Peyer's patch (tissue), 4 donors: ENCODE results near the gene FBXO21.

Experiments used
- POLR2A ChIP-seq, 2 donors: fragments of 450-650 bp; IDR thresholded peaks; one replicate each; pipeline ENCODE4 v1.5.1; 2017; ENCODE audit warnings: antibody characterized with exemption in 2 of 2, mild to moderate bottlenecking in 2 of 2, moderate library complexity in 2 of 2
- TF ChIP-seq, protein P1 (sequence below), 6 experiments: fragments of 450-650 bp in 4 of 6; fragments of 200-600 bp in 2 of 6; sonication (generic) in 1 of 6; IDR thresholded peaks; one replicate each; pipeline ENCODE4 v1.5.1; 2017 to 2019; ENCODE audit warnings: antibody characterized with exemption in 6 of 6, mild to moderate bottlenecking in 3 of 6, moderate library complexity in 1 of 6

DNA sequence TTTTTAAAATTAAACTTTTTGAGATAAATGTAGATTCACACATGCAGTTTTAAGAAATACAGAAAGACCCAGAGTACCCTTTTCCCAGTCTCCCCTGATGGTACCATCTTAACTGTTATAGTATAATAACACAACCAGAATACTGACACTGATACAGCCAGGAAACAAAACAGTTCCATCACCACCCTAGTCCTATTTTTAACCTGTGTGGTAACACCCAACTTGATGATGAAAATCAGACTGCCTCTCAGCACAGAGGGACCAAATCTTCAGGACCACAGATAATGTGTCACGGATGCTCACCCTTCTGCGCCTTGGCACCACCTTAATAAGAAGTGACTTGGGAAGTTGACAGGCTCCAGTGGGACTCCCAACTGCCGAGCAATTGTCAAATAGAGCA is 18.1 kb downstream of the FBXO21 start:
- TF ChIP-seq, protein P1, sequence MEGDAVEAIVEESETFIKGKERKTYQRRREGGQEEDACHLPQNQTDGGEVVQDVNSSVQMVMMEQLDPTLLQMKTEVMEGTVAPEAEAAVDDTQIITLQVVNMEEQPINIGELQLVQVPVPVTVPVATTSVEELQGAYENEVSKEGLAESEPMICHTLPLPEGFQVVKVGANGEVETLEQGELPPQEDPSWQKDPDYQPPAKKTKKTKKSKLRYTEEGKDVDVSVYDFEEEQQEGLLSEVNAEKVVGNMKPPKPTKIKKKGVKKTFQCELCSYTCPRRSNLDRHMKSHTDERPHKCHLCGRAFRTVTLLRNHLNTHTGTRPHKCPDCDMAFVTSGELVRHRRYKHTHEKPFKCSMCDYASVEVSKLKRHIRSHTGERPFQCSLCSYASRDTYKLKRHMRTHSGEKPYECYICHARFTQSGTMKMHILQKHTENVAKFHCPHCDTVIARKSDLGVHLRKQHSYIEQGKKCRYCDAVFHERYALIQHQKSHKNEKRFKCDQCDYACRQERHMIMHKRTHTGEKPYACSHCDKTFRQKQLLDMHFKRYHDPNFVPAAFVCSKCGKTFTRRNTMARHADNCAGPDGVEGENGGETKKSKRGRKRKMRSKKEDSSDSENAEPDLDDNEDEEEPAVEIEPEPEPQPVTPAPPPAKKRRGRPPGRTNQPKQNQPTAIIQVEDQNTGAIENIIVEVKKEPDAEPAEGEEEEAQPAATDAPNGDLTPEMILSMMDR (IDR thresholded peaks at IDR 0.05): no peak
- no peak for TF ChIP-seq POLR2A (IDR thresholded peaks at IDR 0.05)
